Stimulated activated CD8-positive, alpha-beta memory T cell treated with anti-CD3 and anti-CD28 coated beads, Interleukin-15, amount 100 ng/mL, for 24 hours (primary cell): ENCODE data around the gene MAN1A2.
A peak's percentile ranks its signal among the peaks of the same experiment; 100 is the strongest.
"Not testable (repeated sequence)": the region's sequence is repeated elsewhere in the genome, so short reads cannot be mapped to it uniquely, and the experiment has no call there.

Experiments used
- DNase-seq: peaks from one replicate; pipeline ENCODE4 v3.0.0-alpha.2; 2020; ENCODE audit warnings: low read depth

MAN1A2 gene

DNA sequence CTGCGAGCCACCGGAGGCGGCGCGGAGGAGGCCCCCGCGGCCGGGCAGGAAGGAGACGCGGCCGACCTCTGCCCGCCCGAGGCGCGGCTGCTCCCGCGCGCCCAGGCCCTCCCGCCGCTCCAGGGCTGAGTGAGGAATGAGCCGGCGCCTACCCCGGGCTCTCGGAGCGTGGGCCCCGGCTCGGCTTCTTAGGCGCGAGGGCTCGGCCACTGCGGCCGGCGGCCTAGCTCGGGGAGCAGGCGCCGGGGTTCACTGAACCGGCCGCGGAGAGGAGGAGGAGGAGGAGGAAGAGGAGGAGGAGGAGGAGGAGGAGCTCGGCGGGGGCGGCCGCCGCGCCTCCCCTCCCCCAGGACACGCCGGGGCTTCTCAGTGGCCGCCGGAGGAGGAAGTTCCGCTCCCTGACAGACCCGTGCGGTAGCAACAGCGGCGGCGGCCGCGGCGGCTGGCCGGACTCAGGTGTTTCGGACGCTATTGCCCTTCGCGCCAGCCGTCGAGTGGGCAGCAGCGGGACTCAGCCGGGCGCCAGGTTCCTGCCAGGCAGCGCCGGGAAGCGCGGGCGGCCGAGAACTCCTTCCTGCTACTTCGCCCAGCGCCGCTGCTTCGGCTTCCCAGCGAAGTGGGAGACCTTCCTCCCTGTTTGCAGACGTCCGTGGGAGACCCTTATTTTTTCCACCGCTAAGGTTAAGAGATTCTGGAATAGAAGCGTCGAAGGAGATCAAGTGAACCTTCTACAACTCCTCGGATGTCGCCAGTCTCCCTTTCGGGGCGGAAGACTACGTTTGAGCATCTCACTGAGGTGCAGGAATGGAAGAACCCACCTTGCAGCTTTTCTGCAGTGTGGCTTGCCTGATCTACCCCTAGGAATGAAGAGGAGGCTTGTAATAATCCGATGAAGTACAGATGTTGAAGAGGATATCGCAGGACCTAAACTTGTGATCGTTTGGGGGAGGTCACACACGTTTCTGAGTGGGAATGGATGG lies at the start of gene MAN1A2:
Gene MAN1A2 (plus strand): TSS at position 404 of the 980 bp plus-strand sequence. CDS start 735 bp downstream, outside the sequence.
- DNase-seq, result peak; percentile 47

DNA sequence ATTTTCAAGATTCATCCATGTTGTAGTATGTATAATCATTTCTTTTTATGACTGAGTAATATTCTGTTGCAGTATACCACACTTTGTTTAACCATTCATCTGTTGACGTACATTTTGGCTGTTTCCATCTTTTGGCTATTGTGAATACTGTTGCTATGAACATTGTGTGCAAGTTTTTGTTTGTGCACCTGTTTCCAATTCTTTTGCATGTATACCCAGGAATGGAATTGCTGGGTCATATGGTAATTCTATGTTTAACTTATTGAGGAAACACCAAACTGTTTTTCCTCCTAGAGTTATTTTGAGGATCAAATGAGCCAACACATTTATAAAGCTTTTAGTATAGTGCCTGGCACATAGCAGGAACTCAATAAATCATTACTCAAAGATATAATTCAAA lies 49.2 kb upstream of the MAN1A2 start:
- DNase-seq, result no peak

DNA sequence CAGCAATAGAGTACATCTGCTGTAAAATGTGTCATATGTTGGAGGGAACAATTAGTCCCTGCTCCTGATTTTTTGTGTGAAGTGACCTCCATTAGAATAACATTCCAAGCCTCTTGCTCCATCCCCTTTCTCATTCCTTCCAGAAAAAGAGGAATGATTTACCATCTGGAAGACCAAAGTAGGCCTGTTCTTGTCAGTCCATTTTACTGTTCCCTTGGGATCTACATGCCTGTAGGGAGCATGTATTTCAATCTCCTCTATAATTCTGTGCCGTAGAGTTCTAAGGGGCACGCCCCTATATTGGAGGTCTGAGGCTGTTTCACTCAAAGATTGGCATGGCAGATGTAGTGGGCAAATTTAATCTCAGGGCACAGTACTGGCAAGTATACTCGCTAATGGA lies 48.8 kb upstream of the MAN1A2 start:
- no peak for DNase-seq

DNA sequence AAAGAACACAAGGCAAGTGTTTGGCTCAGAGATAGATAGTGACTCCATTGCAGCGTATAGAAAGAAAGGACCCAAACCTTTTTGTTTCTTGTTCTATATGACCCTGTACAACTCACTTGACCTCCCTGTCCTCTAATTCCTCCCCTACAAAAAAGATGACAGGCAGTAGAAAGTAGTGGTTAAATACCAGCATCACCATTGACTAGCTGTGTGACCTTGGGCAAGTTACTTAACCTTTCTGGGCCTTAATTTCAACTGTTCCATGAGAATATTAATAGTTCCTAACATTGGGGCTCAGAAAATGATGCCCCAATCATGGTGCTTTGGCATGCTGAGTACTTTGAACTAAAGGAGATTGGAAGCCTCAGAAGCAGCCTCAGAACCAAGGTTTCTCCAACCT lies 46.7 kb upstream of the MAN1A2 start:
- DNase-seq, result no peak

DNA sequence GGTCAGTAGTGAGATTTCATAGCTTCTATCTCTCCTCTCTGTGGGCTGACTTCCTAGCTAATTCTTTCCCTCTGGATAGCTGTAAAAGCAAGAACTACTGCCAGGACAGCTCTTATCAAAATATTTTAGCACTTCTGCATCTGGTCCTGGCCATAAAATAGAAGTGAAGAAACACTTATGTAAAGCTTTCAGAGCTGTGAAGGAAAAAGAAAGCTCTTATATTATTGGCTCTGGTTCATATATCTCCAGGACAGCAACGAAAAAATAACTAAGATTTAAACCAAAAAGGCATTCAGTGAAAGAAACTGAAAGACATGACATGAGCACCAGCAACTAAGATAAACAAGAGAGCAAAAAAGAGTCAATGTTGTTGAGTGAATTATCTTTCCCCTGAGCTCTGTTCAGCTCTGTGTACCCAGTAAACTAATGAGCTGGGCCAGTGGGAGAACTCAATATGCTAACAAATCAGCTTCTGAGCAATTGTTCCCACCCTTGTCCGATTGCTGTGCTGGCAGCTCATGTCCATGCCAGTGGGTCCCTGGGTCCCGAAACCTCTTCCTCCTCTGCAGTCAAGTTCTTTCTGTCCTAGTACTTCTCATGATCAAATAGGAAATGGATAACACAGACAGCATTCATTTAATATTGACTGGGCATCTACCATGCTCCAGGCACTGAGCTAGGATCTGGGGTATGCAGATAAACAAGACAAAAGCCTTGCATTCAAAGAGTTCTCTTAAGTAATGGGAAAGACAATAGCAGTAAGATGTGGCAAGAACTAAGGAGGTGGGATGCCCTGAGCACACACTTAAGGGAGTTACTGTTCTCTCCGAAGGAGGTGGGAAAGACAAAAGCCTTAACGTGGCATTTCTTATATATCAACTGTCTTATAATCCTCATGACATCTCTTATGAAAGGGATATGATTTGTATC lies 45.3 kb upstream of the MAN1A2 start:
- no peak for DNase-seq

DNA sequence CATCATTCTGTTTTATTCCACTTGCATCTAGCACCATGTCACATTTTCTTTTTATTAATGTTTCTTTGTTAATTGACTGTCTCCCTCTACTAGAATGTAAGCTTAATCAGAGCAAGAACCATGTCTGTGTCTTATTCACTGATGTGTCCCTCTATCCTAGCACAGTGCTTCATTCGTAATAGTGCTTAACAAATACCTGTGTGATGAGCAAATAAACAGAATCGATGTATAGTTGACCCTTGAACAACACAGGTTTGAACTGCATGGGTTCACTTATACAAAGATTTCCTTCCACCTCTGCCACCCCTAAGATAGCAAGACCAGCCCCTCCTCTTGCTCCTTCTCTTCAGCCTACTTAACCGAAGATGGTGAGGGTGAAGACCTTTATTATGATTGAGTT lies 42.9 kb upstream of the MAN1A2 start:
- DNase-seq, result no peak

DNA sequence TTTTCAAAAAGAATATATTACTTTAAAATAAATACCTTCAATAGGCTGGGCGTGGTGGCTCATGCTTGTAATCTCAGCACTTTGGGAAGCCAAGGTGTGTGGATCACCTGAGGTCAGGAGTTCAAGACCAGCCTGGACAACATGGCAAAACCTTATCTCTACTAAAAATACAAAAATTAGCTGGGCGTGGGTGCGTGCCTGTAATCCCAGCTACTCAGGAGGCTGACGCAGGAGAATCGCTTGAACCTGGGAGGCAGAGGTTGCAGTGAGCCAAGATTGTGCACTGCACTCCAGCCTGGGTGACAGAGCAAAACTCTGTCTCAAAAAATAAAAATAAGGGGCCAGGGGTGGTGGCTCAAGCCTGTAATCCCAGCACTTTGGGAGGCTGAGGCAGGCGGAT lies 41.2 kb upstream of the MAN1A2 start:
- DNase-seq, result not testable (repeated sequence)

DNA sequence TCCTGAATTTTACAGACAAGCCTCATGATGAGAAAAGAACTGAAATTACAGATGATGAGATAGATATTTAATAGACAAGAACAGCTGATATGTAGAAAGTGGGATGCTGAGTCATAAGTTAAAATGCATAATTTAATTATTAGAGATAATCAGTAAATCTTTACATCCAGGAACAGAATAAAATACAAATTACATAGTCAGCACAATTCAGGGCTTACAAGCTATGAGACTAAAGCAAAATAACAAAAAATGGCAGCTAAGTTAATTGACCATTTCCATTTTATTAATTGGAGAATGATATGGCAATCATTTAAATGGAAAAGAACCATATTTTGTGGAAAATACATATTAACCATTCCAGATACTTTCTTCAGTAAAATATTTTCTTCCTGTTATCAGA lies 40.2 kb upstream of the MAN1A2 start:
- DNase-seq, result no peak

DNA sequence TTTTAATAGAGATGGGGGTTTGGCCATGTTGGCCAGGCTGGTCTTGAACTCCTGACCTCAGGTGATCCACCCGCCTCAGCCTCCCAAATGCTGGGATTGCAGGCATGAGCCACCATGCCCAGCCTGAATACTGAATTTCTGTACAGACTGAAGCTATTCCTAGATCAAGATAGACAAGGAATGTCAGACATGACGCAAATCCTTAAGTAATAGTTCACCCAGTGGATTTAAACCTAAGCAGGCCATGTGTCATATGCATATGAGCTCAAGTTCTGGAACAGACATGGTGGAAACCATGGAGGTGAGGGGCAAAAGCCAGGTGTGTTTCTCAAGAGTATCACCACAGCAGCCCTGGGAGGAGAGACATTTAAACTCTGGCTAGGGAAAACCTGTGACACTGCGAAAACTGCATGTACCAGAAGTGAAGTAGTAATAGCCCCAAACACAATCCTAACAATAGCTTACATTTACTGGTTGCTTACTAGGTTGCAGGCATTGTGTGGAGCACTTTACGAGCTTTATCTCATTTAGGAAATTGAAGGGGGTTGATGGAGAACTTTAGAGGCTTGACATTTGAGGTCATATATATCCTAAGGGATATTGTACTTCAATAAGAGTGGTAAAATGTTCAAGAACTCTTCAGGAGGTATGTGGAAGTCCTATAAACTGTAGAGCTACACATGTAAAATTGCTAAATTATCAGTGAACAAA lies 31.7 kb upstream of the MAN1A2 start:
- no peak for DNase-seq

DNA sequence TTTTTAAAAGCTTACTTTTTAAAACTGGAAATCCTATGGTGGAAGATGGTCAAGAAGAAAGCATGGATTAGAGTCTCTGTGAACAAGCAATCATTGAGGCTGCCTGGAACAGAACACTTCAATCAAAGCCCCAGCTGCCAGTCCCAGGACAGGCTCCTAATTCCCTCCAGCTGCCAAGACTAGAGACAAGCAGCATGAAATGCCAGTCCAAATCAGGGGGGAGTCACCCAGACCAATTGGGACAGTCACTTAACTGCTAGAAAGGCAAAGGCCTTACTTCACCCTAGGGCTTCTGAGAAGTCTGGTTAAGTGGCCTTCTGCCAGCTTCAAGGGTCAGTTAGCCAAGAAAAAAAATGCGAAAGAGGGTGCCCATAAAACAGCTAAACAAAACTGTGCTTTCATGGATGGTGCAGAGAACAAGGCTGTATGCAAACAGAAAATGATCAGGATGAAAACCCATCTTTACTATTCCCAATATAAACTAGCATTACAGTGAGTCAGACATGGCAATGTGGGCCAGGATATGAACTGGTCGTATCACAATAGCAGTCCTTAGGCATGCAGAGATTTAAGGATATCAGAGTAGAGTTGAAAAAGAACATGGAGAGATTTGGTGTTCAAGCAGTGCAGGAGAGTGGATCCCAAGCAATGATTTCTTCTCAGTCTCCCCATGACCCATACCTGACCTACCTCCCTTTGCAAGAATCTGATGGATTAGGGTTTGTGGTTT lies 31.0 kb upstream of the MAN1A2 start:
- no peak for DNase-seq

DNA sequence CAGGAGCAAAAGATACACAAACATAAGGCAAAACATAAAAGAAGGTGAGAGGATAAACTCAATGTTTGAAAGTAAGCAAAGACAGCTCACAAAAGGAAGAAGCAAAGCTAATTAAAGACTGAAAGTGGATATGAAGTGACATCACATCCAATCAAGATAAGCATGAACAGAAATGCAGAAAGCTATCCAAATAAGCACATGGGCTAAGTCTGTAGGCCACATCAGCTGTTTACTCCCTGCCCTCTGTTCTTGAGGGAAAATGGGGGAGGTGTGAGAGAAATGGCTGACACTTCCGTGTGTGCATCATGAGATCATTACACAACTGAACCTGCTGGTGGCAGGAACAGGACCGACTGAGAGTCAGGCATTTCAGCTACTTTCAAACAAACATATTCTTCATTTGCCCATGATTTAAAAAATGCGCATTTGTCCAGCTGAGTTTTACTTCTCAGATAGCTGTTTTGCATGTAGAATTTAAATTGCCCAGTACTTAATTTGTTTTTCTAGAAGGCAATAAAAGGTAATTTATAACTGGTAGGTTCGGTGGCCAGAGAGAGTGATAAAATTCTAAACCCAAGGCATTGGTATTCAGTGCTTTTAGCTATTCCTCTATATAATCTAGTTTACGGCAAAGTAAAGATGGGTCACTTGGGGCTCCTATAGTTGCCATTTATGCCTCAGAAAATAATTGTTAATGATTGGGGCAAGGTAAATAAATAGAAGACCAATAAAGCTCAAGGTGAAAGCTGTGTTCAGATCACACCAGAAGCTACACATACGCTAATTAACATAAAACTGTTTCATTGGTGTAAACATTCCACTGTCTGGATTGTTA lies 27.2 kb upstream of the MAN1A2 start:
- no peak for DNase-seq

DNA sequence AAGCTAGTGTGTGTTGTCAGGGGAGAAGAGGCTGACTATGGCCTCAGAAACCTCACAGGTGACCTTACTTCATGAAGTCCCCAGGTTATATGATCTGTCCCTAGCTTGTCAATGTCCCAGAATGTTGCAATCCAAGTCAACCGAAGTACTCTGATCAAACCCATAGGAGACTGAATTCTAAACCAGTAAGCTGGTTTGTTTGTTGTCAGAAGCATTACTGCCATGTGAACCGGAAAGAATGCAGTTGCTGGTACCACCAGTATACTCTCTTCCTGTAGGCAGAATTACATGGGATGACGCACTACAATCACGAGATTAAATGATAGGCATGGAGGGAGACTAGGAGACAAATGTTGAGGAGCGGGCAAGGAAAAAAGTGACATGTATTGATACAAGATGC lies 26.1 kb upstream of the MAN1A2 start:
- no peak for DNase-seq

DNA sequence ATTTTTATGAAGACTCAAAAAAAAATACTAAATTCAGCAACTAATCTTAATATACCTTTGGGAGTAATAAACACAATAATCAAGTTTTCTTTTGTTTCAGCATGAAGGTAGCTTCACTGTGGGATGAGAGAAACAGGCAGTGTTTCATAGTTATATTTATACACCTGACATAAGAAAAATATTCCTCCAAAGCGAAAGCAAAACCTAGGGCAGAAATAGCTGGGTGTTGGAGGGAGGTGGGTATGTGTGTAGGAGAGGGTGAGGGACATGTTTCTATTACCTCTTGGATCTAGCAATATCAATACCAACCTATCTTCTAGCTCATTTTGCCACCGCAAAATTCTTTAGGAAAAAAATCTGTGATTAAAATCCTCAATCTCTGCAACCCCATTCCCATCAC lies 24.9 kb upstream of the MAN1A2 start:
- no peak for DNase-seq

DNA sequence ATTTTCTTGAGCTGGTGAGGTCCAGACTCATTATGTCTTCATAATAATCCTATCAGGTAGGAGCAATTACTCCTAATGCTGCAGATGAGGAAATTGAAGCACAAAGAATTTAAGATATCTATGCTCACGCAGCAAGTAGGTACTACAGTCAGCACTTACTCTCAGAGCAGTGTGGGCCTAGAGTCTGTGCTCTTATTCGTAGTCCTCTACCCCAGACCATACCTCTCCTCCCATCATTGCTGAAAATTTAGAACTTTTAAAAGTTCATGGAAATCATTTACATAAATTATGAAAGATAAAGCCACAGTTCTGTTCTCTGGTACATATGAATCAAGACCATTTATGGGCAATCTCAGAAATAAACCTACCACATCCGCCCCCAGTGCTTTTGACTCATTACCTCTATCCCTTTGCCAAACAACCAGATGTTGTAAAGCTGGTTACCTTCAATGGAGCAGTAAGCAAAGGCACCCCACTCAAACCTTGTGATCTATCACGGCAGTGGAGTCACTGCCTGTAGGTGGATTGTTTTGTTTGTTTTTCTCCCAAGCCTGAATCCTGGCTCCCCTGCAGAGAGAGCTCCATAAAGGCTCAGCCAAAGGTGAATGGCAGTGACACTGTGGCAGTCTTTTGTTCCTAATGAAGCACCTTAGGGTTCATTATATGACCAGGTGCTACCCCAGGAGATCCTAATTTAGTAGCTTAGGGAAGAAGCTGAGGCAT lies 20.9 kb upstream of the MAN1A2 start:
- DNase-seq, result no peak

DNA sequence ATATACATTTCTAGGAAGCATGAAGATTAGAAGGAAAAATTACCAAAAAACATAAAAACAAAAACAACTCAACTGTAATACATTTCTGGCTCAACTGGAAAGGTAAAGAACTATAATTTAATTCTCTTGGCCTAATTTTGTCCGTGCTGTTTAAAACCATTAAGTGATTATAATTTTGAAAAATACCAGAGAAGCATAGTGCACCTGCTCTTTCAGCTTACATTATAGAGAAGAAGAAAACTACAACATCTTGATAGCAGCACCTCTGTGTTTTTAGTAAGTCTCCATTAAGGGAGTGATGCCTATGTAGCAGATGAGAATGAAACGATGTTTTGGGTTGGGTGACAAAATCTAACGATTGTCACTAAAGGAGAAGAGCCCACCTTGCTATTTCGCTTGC lies 19.3 kb upstream of the MAN1A2 start:
- DNase-seq, result no peak

DNA sequence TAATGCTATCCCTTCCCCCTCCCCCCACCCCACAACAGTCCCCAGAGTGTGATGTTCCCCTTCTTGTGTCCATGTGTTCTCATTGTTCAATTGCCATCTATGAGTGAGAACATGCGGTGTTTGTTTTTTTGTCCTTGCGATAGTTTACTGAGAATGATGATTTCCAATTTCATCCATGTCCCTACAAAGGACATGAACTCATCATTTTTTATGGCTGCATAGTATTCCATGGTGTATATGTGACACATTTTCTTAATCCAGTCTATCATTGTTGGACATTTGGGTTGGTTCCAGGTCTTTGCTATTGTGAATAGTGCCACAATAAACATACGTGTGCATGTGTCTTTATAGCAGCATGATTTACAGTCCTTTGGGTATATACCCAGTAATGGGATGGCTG lies 14.6 kb upstream of the MAN1A2 start:
- not testable (repeated sequence) for DNase-seq

DNA sequence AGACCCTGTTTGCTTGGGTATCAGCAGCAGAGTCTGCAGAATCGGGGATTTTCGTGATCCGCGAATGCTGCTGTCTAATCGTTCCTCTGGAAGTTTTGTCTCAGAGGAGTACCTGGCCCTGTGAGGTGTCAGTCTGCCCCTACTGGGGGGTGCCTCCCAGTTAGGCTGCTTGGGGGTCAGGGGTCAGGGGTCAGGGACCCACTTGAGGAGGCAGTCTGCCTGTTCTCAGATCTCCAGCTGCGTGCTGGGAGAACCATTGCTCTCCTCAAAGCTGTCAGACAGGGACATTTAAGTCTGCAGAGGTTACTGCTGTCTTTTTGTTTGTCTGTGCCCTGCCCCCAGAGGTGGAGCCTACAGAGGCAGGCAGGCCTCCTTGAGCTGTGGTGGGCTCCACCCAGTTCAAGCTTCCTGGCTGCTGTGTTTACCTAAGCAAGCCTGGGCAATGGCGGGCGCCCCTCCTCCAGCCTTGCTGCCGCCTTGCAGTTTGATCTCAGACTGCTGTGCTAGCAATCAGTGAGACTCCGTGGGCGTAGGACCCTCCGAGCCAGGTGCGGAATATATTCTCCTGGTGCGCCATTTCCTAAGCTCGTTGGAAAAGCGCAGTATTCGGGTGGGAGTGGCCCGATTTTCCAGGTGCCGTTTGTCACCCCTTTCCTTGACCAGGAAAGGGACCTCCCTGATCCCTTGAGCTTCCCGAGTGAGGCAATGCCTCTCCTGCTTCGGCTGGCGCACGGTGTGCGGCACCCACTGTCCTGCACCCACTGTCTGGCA lies 9.2 kb upstream of the MAN1A2 start:
- DNase-seq, result not testable (repeated sequence)

DNA sequence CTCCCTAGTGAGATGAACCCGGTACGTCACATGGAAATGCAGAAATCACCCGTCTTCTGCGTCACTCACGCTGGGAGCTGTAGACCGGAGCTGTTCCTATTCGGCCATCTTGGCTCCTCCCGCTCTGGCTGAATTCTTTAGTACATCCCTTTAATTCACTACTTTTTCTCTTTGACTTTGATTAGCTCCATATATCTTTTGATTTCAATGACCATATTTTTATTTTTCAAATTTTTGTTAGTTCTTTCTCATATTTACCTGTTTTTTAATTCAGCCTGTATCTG lies 8.7 kb upstream of the MAN1A2 start:
- DNase-seq, result not testable (repeated sequence)

DNA sequence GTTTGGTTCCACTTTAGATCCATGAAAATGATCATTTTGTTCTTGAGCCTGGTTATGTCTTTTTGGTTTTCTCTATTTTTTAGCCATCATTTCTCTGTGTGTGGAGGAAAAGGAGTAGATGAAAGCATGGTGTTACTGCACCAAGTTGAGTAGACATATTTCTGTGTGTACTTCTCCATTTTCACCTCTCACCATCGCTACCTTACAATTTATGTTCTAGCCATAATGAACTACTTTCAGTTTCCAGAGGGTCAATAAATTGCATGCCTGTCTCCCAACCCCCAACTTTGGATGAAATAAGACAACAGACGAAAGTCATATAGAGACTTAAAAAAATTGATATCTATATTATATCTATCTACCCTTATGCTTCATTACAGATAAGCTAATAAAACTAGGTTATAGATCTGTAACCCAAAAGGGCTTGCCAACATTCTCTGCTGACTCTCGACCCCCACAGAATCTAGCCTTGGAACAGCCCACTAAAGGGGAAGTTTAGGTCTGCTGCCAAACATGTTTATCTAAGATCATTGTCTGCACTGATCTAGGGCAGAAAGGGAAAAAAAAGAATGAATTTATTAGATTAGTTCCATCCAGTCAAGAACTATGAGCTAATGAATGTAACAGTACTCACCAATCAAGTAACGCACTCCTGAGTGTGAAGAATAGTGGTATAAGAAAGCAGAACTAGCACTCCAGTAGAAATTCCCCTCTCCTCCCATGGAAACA lies 7.5 kb upstream of the MAN1A2 start:
- no peak for DNase-seq
